Neuronal stem cell (in vitro differentiated cells): ENCODE measurements around the gene AGBL4.

Experiments used
- DNase-seq: peaks from one replicate; pipeline ENCODE4 v3.0.0-alpha.2; 2013; ENCODE audit warnings: low spot score
- H2AFZ ChIP-seq: one replicate; pipeline ENCODE4 v1.6.1; 2013; ENCODE audit warnings: mild to moderate bottlenecking, low read length, inconsistent platforms
- H2AK5ac ChIP-seq: 2 replicates; pipeline ENCODE4 v1.6.1; 2013; ENCODE audit warnings: low read depth, mild to moderate bottlenecking, inconsistent platforms, low read length, moderate library complexity, mixed read lengths
- H2BK120ac ChIP-seq: 2 replicates; pipeline ENCODE4 v1.6.1; 2013; ENCODE audit warnings: low read depth, mild to moderate bottlenecking, inconsistent platforms, low read length, moderate library complexity, mixed read lengths
- H2BK12ac ChIP-seq: one replicate; pipeline ENCODE4 v1.6.1; 2013; ENCODE audit warnings: low read length, inconsistent platforms
- H2BK15ac ChIP-seq: 2 replicates; pipeline ENCODE4 v1.6.1; 2013; ENCODE audit warnings: mild to moderate bottlenecking, low read length, inconsistent platforms, mixed read lengths
- H2BK5ac ChIP-seq: one replicate; pipeline ENCODE4 v1.6.1; 2013; ENCODE audit warnings: inconsistent platforms, mild to moderate bottlenecking, low read length, moderate library complexity
- H3K14ac ChIP-seq: one replicate; pipeline ENCODE4 v1.6.1; 2013; ENCODE audit warnings: low read length, inconsistent platforms
- H3K18ac ChIP-seq: 2 replicates; pipeline ENCODE4 v1.6.1; 2013; ENCODE audit warnings: low read length, inconsistent platforms
- H3K23ac ChIP-seq: 2 replicates; pipeline ENCODE4 v1.6.1; 2013; ENCODE audit warnings: low read depth, mild to moderate bottlenecking, mixed read lengths, low read length, inconsistent platforms; ENCODE audit not compliant: poor library complexity
- H3K27ac ChIP-seq: replicated peaks from 3 replicates; pipeline ENCODE4 v1.5.1; 2013; ENCODE audit warnings: low read length, inconsistent platforms
- H3K27me3 ChIP-seq, 3 experiments: 2 replicates each; pipeline ENCODE4 v1.6.1; 2013; ENCODE audit warnings: low read length in 3 of 3, mild to moderate bottlenecking in 2 of 3, inconsistent platforms in 1 of 3, low read depth in 1 of 3, mixed read lengths in 1 of 3, moderate library complexity in 1 of 3; ENCODE audit not compliant: control insufficient read depth in 3 of 3, insufficient read depth in 3 of 3
- H3K36me3 ChIP-seq, 2 donors: replicated peaks in 1 of 2; 2 replicates each; pipeline ENCODE4 v1.6.1; 2013; ENCODE audit warnings: low read length in 2 of 2; ENCODE audit not compliant: control insufficient read depth in 2 of 2, insufficient read depth in 2 of 2
- H3K4ac ChIP-seq: 2 replicates; pipeline ENCODE4 v1.6.1; 2013; ENCODE audit warnings: inconsistent platforms, mild to moderate bottlenecking, low read length, moderate library complexity
- H3K4me1 ChIP-seq, 2 donors: 1 replicate in 1 of 2; 2 replicates in 1 of 2; pipeline ENCODE4 v1.6.1; 2013; ENCODE audit warnings: low read length in 2 of 2, low read depth in 1 of 2; ENCODE audit not compliant: control insufficient read depth in 2 of 2, insufficient read depth in 1 of 2
- H3K4me2 ChIP-seq: one replicate; pipeline ENCODE4 v1.6.1; 2013; ENCODE audit warnings: mild to moderate bottlenecking, low read length, inconsistent platforms; ENCODE audit not compliant: insufficient read depth, poor library complexity, severe bottlenecking
- H3K4me3 ChIP-seq, 2 donors: 2 replicates each; pipeline ENCODE4 v1.5.1; 2013; ENCODE audit warnings: low read length in 2 of 2, mild to moderate bottlenecking in 2 of 2, inconsistent platforms in 1 of 2, moderate library complexity in 1 of 2
- H3K79me1 ChIP-seq: one replicate; pipeline ENCODE4 v1.6.1; 2013; ENCODE audit warnings: low read depth, mild to moderate bottlenecking, inconsistent platforms, low read length, moderate library complexity
- H3K9ac ChIP-seq: one replicate; pipeline ENCODE4 v1.6.1; 2013; ENCODE audit warnings: mild to moderate bottlenecking, low read depth, low read length, inconsistent platforms; ENCODE audit not compliant: poor library complexity
- H3K9me3 ChIP-seq, 2 donors: replicated peaks in 1 of 2; 2 replicates each; pipeline versions ENCODE3 to v1.6.1; 2013; ENCODE audit warnings: low read length in 2 of 2, mild to moderate bottlenecking in 2 of 2, inconsistent platforms in 1 of 2, low read depth in 1 of 2, mixed read lengths in 1 of 2, moderate library complexity in 1 of 2; ENCODE audit not compliant: control insufficient read depth in 2 of 2, insufficient read depth in 1 of 2
- H4K8ac ChIP-seq: one replicate; pipeline ENCODE4 v1.6.1; 2013; ENCODE audit warnings: low read depth, mild to moderate bottlenecking, inconsistent platforms, low read length, moderate library complexity
- H4K91ac ChIP-seq: one replicate; pipeline ENCODE4 v1.6.1; 2013; ENCODE audit warnings: low read length, low read depth, mild to moderate bottlenecking, inconsistent platforms; ENCODE audit not compliant: poor library complexity
- WGBS, 2 donors: extraction: QIAGEN DNeasy Blood & Tissue Kit; methylation state at CpG; one replicate each; pipeline ENCODE4 v1.1.7; 2013; ENCODE audit warnings: missing lambda C conversion rate in 2 of 2, mixed read lengths in 1 of 2; ENCODE audit not compliant: insufficient read length in 2 of 2, insufficient replicate concordance in 1 of 2; ENCODE audit errors: extremely low coverage in 2 of 2; 5-methylcytosine and 5-hydroxymethylcytosine counted together

AGBL4 gene

DNA sequence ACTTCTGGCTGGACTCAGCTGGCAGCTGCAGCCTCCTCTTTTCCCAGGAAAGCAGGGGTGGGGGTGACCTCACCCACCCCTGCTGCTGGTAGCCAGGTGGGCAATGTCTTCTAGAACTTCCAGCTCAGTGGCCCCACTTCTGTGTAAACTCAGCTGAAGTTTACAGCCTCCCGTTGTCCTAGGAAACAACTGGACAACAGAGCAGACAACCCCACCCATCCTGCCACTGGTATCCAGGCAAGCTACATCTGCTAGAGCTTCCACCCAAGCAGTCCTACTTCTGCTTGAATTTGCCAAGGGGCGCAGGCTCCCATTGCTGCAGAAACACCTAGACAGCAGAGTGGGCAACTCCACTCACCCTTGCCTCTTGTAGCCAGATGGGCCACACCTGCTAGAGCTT lies 937.4 kb downstream of the AGBL4 start:
- H3K27ac ChIP-seq: no peak overlapping the region
- no peak overlapping the region for H3K18ac ChIP-seq
- no peak overlapping the region for H2AK5ac ChIP-seq
- H3K23ac ChIP-seq: no peak overlapping the region
- H3K14ac ChIP-seq: no peak overlapping the region
- H4K91ac ChIP-seq: no peak overlapping the region
- no peak overlapping the region for H2BK12ac ChIP-seq
- no peak overlapping the region for H2BK120ac ChIP-seq
- no peak for DNase-seq
- H4K8ac ChIP-seq: no peak overlapping the region
- no peak overlapping the region for H2BK15ac ChIP-seq
- no peaks in the 10 kb centered on the region for H3K4me1 ChIP-seq
- H3K4me3 ChIP-seq: no peak overlapping the region
- H3K4me2 ChIP-seq: no peak overlapping the region
- no peak overlapping the region for H2AFZ ChIP-seq
- peaks cover 0 to 8% of the 10 kb centered on the region in 2 donors for H3K9me3 ChIP-seq
- no peaks in the 10 kb centered on the region for H3K36me3 ChIP-seq
- H3K79me1 ChIP-seq: no peaks in the 10 kb centered on the region
- H2BK5ac ChIP-seq: no peak overlapping the region
- H3K27me3 ChIP-seq: no peaks in the 10 kb centered on the region
- no CpG with 5 or more reads among the region's 2 CpGs for WGBS, 2 donors
- no peak overlapping the region for H3K4ac ChIP-seq
- no peak overlapping the region for H3K9ac ChIP-seq

DNA sequence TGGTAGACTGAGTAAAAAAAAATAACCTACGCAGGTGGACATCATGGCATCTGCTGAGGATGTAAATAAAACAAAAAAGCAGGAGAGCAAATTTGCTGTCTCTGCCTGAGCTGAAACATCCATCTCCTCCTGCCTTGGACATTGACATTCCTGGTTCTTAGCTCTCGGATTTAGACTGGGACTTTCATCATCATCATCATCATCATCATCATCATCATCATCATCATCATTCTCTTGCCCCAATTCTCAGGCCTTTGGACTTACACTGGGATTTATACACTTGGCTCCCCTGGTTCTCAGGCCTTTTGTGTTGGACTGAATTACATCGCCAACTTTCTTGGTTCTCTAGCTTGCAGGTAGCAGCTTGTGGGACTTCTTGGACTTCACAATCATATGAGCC lies 938.7 kb downstream of the AGBL4 start:
- Histone ChIP-seq H3K9ac (no peak overlapping the region), H3K27ac (no peak overlapping the region), H2BK5ac (no peak overlapping the region), H2BK12ac (no peak overlapping the region), H2AFZ (no peak overlapping the region), H3K4me3 (no peak overlapping the region), H3K4me1 (no peaks in the 10 kb centered on the region), H3K79me1 (no peaks in the 10 kb centered on the region), H3K4ac (no peak overlapping the region), H4K91ac (no peak overlapping the region), H3K18ac (no peak overlapping the region), H3K36me3 (no peaks in the 10 kb centered on the region), H3K4me2 (no peak overlapping the region), H3K14ac (no peak overlapping the region), H3K27me3 (no peaks in the 10 kb centered on the region), H2BK15ac (no peak overlapping the region), H4K8ac (no peak overlapping the region), H3K9me3 (peaks cover 0 to 8% of the 10 kb centered on the region in 2 donors), H2AK5ac (no peak overlapping the region), H3K23ac (no peak overlapping the region), H2BK120ac (no peak overlapping the region)
- no CpG with 5 or more reads among the region's 3 CpGs for WGBS, 2 donors
- DNase-seq: no peak

DNA sequence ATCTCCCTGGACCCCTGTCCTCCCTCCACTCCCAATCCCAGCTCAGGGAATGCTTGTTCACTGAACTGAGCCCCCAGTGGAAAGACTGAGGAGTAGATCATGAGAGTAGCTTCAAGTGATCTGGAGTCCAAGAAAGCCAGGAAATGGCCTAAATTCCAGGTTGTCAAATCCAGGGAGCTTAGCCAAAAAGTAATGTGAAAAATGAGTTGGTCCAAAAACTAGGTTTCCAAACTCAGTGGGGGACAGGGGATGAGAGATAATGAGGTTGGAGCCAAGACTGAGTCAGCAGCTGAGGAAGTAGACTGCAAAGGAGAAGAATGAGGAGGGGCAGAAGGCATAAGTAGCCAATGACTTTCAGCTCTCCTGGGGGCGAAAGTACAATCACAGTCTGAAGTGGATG lies 963.0 kb downstream of the AGBL4 start:
- H3K4me2 ChIP-seq: no peak overlapping the region
- no peaks in the 10 kb centered on the region for H3K27me3 ChIP-seq
- H2BK120ac ChIP-seq: no peak overlapping the region
- no peak overlapping the region for H2AK5ac ChIP-seq
- no peak overlapping the region for H2BK12ac ChIP-seq
- H4K8ac ChIP-seq: no peak overlapping the region
- no peak overlapping the region for H3K23ac ChIP-seq
- no peak overlapping the region for H3K4me3 ChIP-seq
- no peak overlapping the region for H2BK5ac ChIP-seq
- H3K27ac ChIP-seq: no peak overlapping the region
- no peak overlapping the region for H2AFZ ChIP-seq
- no peak for DNase-seq
- no peak overlapping the region for H3K18ac ChIP-seq
- no peak overlapping the region for H4K91ac ChIP-seq
- no peaks in the 10 kb centered on the region for H3K79me1 ChIP-seq
- H3K4me1 ChIP-seq: no peaks in the 10 kb centered on the region
- H2BK15ac ChIP-seq: no peak overlapping the region
- H3K9ac ChIP-seq: no peak overlapping the region
- no peaks in the 10 kb centered on the region for H3K36me3 ChIP-seq
- H3K14ac ChIP-seq: no peak overlapping the region
- peaks cover 0 to 2% of the 10 kb centered on the region in 2 donors for H3K9me3 ChIP-seq
- WGBS, 2 donors: no CpG with 5 or more reads among the region's 1 CpG
- H3K4ac ChIP-seq: no peak overlapping the region

DNA sequence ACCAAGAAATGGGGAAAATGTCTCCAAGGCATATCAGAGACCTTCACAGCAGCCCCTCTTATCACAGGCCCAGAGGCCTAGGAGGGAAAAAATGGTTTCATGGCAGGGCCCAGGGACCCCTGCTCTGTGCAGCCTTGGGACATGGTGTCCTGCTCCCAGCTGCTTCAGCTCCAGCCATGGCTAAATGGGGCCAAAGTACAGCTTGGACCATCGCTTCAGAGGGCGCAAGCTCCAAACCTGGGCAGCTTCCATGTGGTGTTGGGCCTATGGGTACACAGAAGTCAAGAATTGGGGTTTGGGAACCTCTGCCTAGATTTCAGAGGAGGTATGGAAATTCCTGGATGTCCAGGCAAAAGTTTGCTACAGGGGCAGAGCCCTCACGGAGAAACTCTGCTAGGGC lies 964.7 kb downstream of the AGBL4 start:
- H4K91ac ChIP-seq: no peak overlapping the region
- no peak overlapping the region for H2BK120ac ChIP-seq
- no peak overlapping the region for H3K18ac ChIP-seq
- no peak overlapping the region for H2BK15ac ChIP-seq
- peaks cover 0 to 2% of the 10 kb centered on the region in 2 donors for H3K9me3 ChIP-seq
- no CpG with 5 or more reads among the region's 3 CpGs for WGBS, 2 donors
- no peak overlapping the region for H3K9ac ChIP-seq
- H3K23ac ChIP-seq: no peak overlapping the region
- H2BK12ac ChIP-seq: no peak overlapping the region
- no peak overlapping the region for H4K8ac ChIP-seq
- H3K79me1 ChIP-seq: no peaks in the 10 kb centered on the region
- no peaks in the 10 kb centered on the region for H3K27me3 ChIP-seq
- H2AK5ac ChIP-seq: no peak overlapping the region
- no peak overlapping the region for H2BK5ac ChIP-seq
- H3K14ac ChIP-seq: no peak overlapping the region
- no peaks in the 10 kb centered on the region for H3K36me3 ChIP-seq
- no peak for DNase-seq
- no peak overlapping the region for H3K4me3 ChIP-seq
- H2AFZ ChIP-seq: no peak overlapping the region
- H3K27ac ChIP-seq: no peak overlapping the region
- H3K4ac ChIP-seq: no peak overlapping the region
- no peak overlapping the region for H3K4me2 ChIP-seq
- no peaks in the 10 kb centered on the region for H3K4me1 ChIP-seq
